GM19468 (cell line): Measurements from ENCODE around the gene CLIP4.

ENCODE experiments used
- ATAC-seq: cut with Tn5 transposase; IDR thresholded peaks from one replicate; pipeline ENCODE4 v1.9.1; 2021; ENCODE audit warnings: mild to moderate bottlenecking, moderate library complexity, moderate number of reproducible peaks; ENCODE audit not compliant: unreplicated experiment; ENCODE audit errors: extremely low read depth

Gene CLIP4

GRCh38 chr2:29238497-29238896 lies 123.3 kb downstream of the CLIP4 start:
- ATAC-seq, result no peak
